ENCODE data around the gene RSPRY1. TPM values are rescaled to one million over a fixed set of nuclear protein-coding genes. Genes with fewer than 3 reads are reported as not detected.

Gene RSPRY1
- polyA plus RNA-seq, 1 of the 3 experiments (the other 2 are of a cell fraction), result 16.6 TPM

DNA sequence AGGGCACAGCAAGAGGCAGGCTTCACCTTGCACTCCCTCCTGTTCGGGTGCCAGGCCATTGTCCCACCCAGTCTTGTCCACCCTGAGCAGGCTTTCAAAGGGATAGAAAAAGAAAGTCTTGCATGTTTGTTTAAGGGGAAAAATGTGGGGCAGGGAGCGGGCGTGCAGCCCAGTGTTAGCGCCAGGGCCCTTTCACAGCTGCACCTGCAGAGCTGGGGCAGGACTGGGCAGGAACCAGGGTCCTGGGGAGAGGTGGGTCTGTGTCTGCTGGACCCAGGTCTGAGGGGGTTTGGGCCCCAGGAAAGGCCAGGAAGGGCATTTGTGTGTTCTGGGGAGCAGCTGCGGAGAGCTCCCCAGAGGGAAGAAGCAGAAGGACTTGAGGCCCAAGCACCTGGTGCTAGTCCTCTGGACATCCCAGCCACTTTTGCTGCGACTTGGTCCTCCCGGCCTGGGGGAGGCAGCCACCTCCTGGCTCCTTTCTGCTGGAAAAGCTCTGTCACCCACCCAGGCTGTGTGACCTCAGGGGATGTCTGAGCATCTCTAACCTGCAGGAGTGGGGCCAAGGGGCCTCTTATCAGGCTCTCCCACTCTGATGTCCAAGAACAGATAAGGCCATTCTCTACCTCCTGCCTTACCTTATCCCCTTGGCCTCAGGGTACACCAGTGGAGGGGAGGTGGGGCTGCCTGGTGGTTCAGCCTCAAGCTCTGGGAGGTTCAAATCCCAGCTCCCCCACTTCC lies 45.0 kb upstream of the RSPRY1 start (continued):
- TF ChIP-seq NFIC (IDR thresholded peaks at IDR 0.05; ENCODE audit: borderline replicate concordance) (no peak), FOXM1 (IDR thresholded peaks at IDR 0.05; ENCODE audit: low read depth) (no peak), MEF2A (IDR thresholded peaks at IDR 0.05; ENCODE audit: borderline replicate concordance, low read depth) (no peak), ELF1 (IDR thresholded peaks at IDR 0.05) (no peak), SIN3A (IDR thresholded peaks at IDR 0.05; ENCODE audit: borderline replicate concordance, low read depth, low read length) (no peak), JUND (IDR thresholded peaks at IDR 0.05) (no peak), YY1 (IDR thresholded peaks at IDR 0.05; ENCODE audit: low read depth) (no peak), SMC3 (IDR thresholded peaks at IDR 0.05; ENCODE audit: low read depth, low read length) (no peak)

DNA sequence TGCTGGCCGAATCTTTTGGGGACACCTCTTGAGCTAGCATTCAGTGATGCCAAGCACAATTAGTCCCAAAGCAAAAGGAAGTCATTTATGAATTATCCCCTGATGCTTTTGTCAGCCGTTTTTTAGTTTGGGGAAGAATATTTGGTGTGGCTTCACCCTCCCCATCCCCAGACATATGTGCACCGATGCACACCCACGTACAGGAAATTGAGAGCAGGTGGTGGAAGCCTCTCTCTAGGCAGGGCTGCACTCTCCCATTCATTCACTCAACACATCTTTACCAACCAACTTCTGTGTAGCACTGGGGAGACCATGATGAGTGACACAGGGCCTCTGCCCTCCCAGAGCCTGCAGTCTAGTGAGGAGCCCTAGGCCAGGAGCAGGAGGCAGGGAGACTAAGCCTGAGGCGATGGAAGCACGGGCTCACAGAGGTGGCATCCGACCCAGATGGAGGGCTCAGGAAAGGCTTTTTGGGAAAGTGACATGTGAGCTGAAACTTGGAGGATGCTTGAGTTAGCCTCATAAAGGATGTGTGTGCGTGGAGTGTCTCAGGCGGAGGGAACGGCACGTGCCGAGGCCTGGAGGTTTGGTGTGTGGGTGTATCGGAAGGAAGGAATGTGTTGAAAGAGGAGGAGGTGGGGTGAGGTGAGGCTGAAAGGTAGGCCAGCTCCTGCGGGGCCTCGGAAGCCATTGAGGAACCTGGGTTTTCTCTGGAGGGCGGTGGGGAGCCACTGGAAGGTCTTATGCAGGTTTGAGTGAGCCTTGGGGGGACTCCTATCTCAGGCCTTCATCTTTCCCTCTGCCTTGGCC lies 44.1 kb upstream of the RSPRY1 start:
- DNase-seq, result peak; percentile 17

DNA sequence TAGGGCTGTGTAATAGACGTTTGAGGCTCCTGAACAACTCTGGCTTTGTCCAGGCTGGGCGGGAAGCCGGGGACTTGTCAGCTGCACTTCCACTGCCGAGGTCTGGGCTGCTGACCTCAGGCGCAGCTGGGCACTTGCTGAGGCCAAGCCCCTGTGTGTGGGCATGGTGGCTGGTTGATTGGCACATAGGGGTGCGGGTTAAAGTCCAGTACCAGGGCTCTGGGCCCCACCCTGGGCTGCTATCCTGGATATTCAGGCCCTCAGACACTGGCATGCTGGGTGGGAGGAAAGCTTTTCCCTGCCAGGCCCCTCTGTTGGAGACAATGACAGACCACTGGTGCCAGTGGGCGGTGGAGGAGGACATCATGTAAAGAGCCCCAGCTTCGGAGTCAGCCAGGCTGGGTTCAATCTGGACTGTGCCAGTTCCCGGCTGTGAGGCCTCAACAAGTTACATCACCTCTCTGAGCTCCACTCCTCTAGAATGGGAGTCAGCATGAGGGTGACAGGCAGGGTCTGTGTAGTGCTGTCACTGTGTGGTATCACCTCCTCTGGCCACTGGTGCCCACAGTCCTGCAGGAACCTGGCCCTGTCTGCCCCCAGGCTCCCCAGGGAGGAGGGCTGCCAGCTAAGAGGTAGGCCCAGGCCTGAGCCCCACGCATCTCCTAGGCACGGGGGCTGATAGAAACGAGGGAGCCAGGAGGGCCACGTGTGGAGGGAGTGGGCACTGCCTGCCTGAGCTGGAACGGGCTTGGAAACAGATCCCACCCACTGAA lies 42.8 kb upstream of the RSPRY1 start:
- Histone ChIP-seq H3F3A (replicated peaks; ENCODE audit: insufficient read depth) (peaks cover 3% of the 10 kb centered on the region), H3K4me2 (no peak overlapping the region), H3K36me3 (replicated peaks in 1 of 2; ENCODE audit: control insufficient read depth in 1 of 2, insufficient read depth in 2 of 2, low read length in 1 of 2) (no peaks in the 10 kb centered on the region), H3K79me2 (ENCODE audit: insufficient read depth) (no peaks in the 10 kb centered on the region), H2AFZ (ENCODE audit: low read depth) (no peak overlapping the region), H3K9me2 (no peaks in the 10 kb centered on the region), H3K27ac (ENCODE audit: low read depth in 2 of 2, low read length in 1 of 2) (no peak overlapping the region; a peak in 1 of 4 replicates), H3K9ac (no peak overlapping the region), H3K4me3 (ENCODE audit: low read depth in 2 of 2, low read length in 1 of 2) (no peak overlapping the region), H3K27me3 (ENCODE audit: insufficient read depth) (no peaks in the 10 kb centered on the region), H3K4me1 (ENCODE audit: control insufficient read depth in 1 of 2, insufficient read depth in 2 of 2, low read depth in 1 of 2, low read length in 1 of 2) (peaks cover 6 to 60% of the 10 kb centered on the region in 2 experiments; a peak in 3 of 4 replicates), H4K20me1 (ENCODE audit: insufficient read depth) (no peaks in the 10 kb centered on the region), H3K9me3 (no peaks in the 10 kb centered on the region)
- POLR2A ChIA-PET, result no interaction called here
- WGBS (ENCODE audit: low lambda C conversion rate), result 91% methylated on average over 10 of the region's 14 CpGs
- TF ChIP-seq JUND (IDR thresholded peaks at IDR 0.05), result no peak
- TF ChIP-seq, protein P1, sequence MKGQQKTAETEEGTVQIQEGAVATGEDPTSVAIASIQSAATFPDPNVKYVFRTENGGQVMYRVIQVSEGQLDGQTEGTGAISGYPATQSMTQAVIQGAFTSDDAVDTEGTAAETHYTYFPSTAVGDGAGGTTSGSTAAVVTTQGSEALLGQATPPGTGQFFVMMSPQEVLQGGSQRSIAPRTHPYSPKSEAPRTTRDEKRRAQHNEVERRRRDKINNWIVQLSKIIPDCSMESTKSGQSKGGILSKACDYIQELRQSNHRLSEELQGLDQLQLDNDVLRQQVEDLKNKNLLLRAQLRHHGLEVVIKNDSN (IDR thresholded peaks at IDR 0.05; ENCODE audit: borderline replicate concordance, low read depth), result no peak
- TF ChIP-seq TEAD4 (IDR thresholded peaks at IDR 0.05; ENCODE audit: borderline replicate concordance, insufficient read depth), result no peak
- no peak for TF ChIP-seq FOXJ3 (CRISPR knock-in tag; IDR thresholded peaks at IDR 0.05)
- TF ChIP-seq POLR2AphosphoS5 (IDR thresholded peaks at IDR 0.05; ENCODE audit: low read depth, low read length), result no peak
- no peak for TF ChIP-seq ELF1 (IDR thresholded peaks at IDR 0.05)
- TF ChIP-seq EP300 (IDR thresholded peaks at IDR 0.05; ENCODE audit: borderline replicate concordance in 1 of 2, low read depth in 1 of 2, low read length in 1 of 2), result no peak
- TF ChIP-seq CHD2 (IDR thresholded peaks at IDR 0.05; ENCODE audit: low read length, partially characterized antibody), result no peak
- no peak for TF ChIP-seq GATA2 (CRISPR knock-in tag; IDR thresholded peaks at IDR 0.05)
- TF ChIP-seq, protein P2, sequence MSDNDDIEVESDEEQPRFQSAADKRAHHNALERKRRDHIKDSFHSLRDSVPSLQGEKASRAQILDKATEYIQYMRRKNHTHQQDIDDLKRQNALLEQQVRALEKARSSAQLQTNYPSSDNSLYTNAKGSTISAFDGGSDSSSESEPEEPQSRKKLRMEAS (IDR thresholded peaks at IDR 0.05; ENCODE audit: low read depth), result no peak
- TF ChIP-seq EZH2phosphoT487 (IDR thresholded peaks at IDR 0.05; ENCODE audit: borderline replicate concordance, low read depth), result no peak
- TF ChIP-seq RCOR1 (IDR thresholded peaks at IDR 0.05; ENCODE audit: low read length), result no peak
- TF ChIP-seq, protein P3, sequence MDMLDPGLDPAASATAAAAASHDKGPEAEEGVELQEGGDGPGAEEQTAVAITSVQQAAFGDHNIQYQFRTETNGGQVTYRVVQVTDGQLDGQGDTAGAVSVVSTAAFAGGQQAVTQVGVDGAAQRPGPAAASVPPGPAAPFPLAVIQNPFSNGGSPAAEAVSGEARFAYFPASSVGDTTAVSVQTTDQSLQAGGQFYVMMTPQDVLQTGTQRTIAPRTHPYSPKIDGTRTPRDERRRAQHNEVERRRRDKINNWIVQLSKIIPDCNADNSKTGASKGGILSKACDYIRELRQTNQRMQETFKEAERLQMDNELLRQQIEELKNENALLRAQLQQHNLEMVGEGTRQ (IDR thresholded peaks at IDR 0.05; ENCODE audit: borderline replicate concordance, low read depth, low read length), result no peak
- DNase-seq, result no peak
- CTCF ChIA-PET, result interaction anchor here (0.8 to 1.4 kb wide), 5 partner anchors 7 to 50 kb away, joined by 3 to 4 read pairs (median 3); no protein-coding TSS in a partner anchor

More for the DNA sequence above, 44.1 kb upstream of the RSPRY1 start:
- ChIA-PET POLR2A (no interaction called here), CTCF (interaction anchor here (0.9 to 1.4 kb wide), 4 partner anchors 9 to 49 kb away, joined by 3 to 4 read pairs (median 3); no protein-coding TSS in a partner anchor)
- H3K4me1 ChIP-seq (ENCODE audit: control insufficient read depth in 1 of 2, insufficient read depth in 2 of 2, low read depth in 1 of 2, low read length in 1 of 2), result peaks cover 0 to 47% of the 10 kb centered on the region in 2 experiments; a peak in 1 of 4 replicates
- no peaks in the 10 kb centered on the region for H4K20me1 ChIP-seq (ENCODE audit: insufficient read depth)
- no peak overlapping the region; a peak in 1 of 4 replicates for H3K27ac ChIP-seq (ENCODE audit: low read depth in 2 of 2, low read length in 1 of 2)
- H3K4me2 ChIP-seq, result no peak overlapping the region
- no peak overlapping the region for H2AFZ ChIP-seq (ENCODE audit: low read depth)
- no peaks in the 10 kb centered on the region for H3K79me2 ChIP-seq (ENCODE audit: insufficient read depth)
- TF ChIP-seq CHD2 (IDR thresholded peaks at IDR 0.05; ENCODE audit: low read length, partially characterized antibody), result no peak
- TF ChIP-seq, protein P2 (IDR thresholded peaks at IDR 0.05; ENCODE audit: low read depth), result no peak
- no peaks in the 10 kb centered on the region for H3F3A ChIP-seq (replicated peaks; ENCODE audit: insufficient read depth)
- H3K4me3 ChIP-seq (ENCODE audit: low read depth in 2 of 2, low read length in 1 of 2), result no peak overlapping the region
- H3K36me3 ChIP-seq (replicated peaks in 1 of 2; ENCODE audit: control insufficient read depth in 1 of 2, insufficient read depth in 2 of 2, low read length in 1 of 2), result no peaks in the 10 kb centered on the region
- H3K9me3 ChIP-seq, result no peaks in the 10 kb centered on the region
- WGBS (ENCODE audit: low lambda C conversion rate), result 90% methylated on average over 16 of the region's 16 CpGs
- no peaks in the 10 kb centered on the region for H3K9me2 ChIP-seq
- H3K9ac ChIP-seq, result no peak overlapping the region
- no peaks in the 10 kb centered on the region for H3K27me3 ChIP-seq (ENCODE audit: insufficient read depth)

All from SK-N-SH (cell line).